KMS-11 (cell line): ENCODE data around the gene FBLN1.

Experiments
- H2AFZ ChIP-seq: fragments of 200-600 bp; sonication (generic); 2 replicates; pipeline ENCODE4 v1.6.1; 2016; ENCODE audit warnings: antibody characterized with exemption, mixed run types, low read depth
- H3K27ac ChIP-seq: fragments of 200-600 bp; sonication (generic); 2 replicates; pipeline ENCODE4 v1.6.1; 2016; ENCODE audit warnings: mild to moderate bottlenecking, mixed run types
- H3K27me3 ChIP-seq: fragments of 200-600 bp; sonication (generic); 2 replicates; pipeline ENCODE4 v1.6.1; 2017; ENCODE audit warnings: mild to moderate bottlenecking, low read depth, mixed run types, moderate library complexity; ENCODE audit not compliant: insufficient read depth
- H3K36me3 ChIP-seq: fragments of 200-600 bp; sonication (generic); 2 replicates; pipeline ENCODE4 v1.6.1; 2017; ENCODE audit warnings: mild to moderate bottlenecking, mixed run types; ENCODE audit not compliant: insufficient read depth
- H3K4me1 ChIP-seq: fragments of 200-600 bp; sonication (generic); 2 replicates; pipeline ENCODE4 v1.6.1; 2016; ENCODE audit warnings: mild to moderate bottlenecking, low read depth, mixed run types; ENCODE audit not compliant: poor library complexity, severe bottlenecking
- H3K4me2 ChIP-seq: fragments of 200-600 bp; sonication (generic); 2 replicates; pipeline ENCODE4 v1.7.0; 2016; ENCODE audit warnings: mild to moderate bottlenecking, mixed run types
- H3K4me3 ChIP-seq: fragments of 200-600 bp; sonication (generic); IDR thresholded peaks from 2 replicates; pipeline ENCODE4 v1.6.1; 2017; ENCODE audit warnings: low read depth, low read length, mixed read lengths; ENCODE audit not compliant: insufficient read depth
- H3K79me2 ChIP-seq: fragments of 200-600 bp; sonication (generic); 2 replicates; pipeline ENCODE4 v1.6.1; 2016; ENCODE audit warnings: low read depth, mixed run types; ENCODE audit not compliant: insufficient read depth
- H3K9ac ChIP-seq: fragments of 200-600 bp; sonication (generic); 2 replicates; pipeline ENCODE4 v1.6.1; 2016; ENCODE audit warnings: mild to moderate bottlenecking, mixed run types
- H4K20me1 ChIP-seq: fragments of 200-600 bp; sonication (generic); 2 replicates; pipeline ENCODE4 v1.6.1; 2016; ENCODE audit warnings: mild to moderate bottlenecking, mixed run types; ENCODE audit not compliant: insufficient read depth
- TF ChIP-seq, protein P1 (sequence below): fragments of 200-600 bp; sonication (generic); conservative IDR thresholded peaks from 2 replicates; pipeline ENCODE4 v1.6.1; 2017; ENCODE audit warnings: low read depth, mild to moderate bottlenecking, antibody characterized with exemption, low read length, moderate library complexity, mixed read lengths

FBLN1 gene

DNA sequence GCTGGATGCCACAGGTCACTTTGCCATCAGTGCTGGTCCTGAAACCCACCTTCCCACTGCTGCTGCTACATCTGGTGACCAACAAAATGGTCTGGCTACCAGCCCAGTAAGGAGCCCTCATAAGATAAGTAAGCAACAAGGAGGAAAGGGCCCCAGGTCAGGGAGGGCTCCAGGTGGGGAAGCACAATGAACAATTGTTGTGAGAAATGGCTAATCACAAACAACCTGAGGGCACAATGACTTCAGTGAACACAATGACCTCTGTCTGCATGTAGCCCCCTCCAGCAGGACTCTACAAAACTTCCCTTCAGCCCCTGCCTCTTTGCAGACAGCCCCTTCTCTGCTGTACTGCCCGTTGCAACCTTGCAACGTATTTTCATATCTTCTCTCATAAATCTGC is 19.4 kb upstream of the FBLN1 start:
- Histone ChIP-seq H3K9ac (no peak overlapping the region), H3K4me2 (no peak overlapping the region), H3K4me3 (no peak overlapping the region), H3K27ac (no peak overlapping the region), H4K20me1 (no peaks in the 10 kb centered on the region), H3K4me1 (no peaks in the 10 kb centered on the region), H3K27me3 (peaks cover 37% of the 10 kb centered on the region; the same call in 1 of the 2 replicates), H3K79me2 (no peaks in the 10 kb centered on the region), H3K36me3 (no peaks in the 10 kb centered on the region), H2AFZ (no peak overlapping the region)
- TF ChIP-seq, protein P1, sequence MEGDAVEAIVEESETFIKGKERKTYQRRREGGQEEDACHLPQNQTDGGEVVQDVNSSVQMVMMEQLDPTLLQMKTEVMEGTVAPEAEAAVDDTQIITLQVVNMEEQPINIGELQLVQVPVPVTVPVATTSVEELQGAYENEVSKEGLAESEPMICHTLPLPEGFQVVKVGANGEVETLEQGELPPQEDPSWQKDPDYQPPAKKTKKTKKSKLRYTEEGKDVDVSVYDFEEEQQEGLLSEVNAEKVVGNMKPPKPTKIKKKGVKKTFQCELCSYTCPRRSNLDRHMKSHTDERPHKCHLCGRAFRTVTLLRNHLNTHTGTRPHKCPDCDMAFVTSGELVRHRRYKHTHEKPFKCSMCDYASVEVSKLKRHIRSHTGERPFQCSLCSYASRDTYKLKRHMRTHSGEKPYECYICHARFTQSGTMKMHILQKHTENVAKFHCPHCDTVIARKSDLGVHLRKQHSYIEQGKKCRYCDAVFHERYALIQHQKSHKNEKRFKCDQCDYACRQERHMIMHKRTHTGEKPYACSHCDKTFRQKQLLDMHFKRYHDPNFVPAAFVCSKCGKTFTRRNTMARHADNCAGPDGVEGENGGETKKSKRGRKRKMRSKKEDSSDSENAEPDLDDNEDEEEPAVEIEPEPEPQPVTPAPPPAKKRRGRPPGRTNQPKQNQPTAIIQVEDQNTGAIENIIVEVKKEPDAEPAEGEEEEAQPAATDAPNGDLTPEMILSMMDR: no peak

DNA sequence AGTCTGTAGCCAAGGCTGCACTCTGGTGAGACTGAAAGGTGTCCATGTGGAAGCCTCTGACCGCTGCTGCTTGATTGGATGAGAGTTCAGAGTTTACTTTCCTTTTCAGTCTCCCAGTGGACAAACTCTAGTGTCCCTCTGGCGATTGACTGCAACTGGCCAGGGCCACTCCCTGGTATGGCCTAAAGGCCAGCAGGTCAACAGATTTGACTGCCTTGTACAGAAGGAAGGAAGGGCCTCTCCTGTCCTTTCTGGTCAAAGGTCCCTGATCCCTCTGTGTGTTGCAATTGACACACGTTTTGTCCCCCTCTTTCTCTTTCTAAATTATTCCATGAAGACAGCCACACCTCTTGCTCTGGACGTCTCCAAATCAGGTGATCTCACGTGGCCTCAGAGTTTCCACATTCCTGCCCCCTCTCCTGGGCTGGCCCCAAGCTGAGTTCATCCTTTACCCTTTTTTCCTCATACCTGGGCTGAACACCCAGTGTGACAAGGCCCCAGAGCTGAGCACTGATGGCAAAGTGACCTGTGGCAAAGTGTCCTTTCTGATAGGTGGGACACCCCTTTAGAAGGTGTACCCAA is 18.7 kb upstream of the FBLN1 start:
- H3K4me2 ChIP-seq: no peak overlapping the region
- H4K20me1 ChIP-seq: no peaks in the 10 kb centered on the region
- H3K4me3 ChIP-seq: no peak overlapping the region
- H3K27me3 ChIP-seq: peaks cover 41% of the 10 kb centered on the region; the same call in 1 of the 2 replicates
- H3K4me1 ChIP-seq: no peaks in the 10 kb centered on the region
- no peak overlapping the region for H3K27ac ChIP-seq
- H2AFZ ChIP-seq: no peak overlapping the region
- no peaks in the 10 kb centered on the region for H3K79me2 ChIP-seq
- H3K36me3 ChIP-seq: no peaks in the 10 kb centered on the region
- no peak overlapping the region for H3K9ac ChIP-seq
- TF ChIP-seq, protein P1: no peak

DNA sequence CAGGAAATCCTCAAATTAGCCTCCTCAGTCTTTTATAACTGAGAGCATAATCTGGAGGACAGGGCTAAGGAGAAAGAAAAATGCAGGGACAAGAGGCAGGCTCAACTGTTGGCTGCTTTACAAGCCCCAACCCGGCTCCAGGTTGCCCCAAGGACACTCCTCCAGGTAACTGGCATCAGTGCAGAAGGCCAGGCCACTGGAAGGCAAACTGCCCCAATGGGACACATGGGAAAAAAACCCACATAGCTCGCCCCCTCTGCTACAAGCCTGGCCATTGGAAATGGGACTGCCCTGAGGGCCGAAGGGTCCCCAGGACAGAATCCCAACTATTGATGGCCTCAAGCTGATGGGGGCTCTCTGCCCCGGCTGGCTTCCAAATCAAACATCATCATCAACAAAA is 17.9 kb upstream of the FBLN1 start:
- no peak overlapping the region for H3K4me2 ChIP-seq
- H3K79me2 ChIP-seq: no peaks in the 10 kb centered on the region
- H3K9ac ChIP-seq: no peak overlapping the region
- H3K4me1 ChIP-seq: no peaks in the 10 kb centered on the region
- no peak overlapping the region for H3K27ac ChIP-seq
- peaks cover 42% of the 10 kb centered on the region; the same call in 1 of the 2 replicates for H3K27me3 ChIP-seq
- TF ChIP-seq, protein P1: no peak
- H3K4me3 ChIP-seq: no peak overlapping the region
- H3K36me3 ChIP-seq: no peaks in the 10 kb centered on the region
- no peaks in the 10 kb centered on the region for H4K20me1 ChIP-seq
- no peak overlapping the region for H2AFZ ChIP-seq

DNA sequence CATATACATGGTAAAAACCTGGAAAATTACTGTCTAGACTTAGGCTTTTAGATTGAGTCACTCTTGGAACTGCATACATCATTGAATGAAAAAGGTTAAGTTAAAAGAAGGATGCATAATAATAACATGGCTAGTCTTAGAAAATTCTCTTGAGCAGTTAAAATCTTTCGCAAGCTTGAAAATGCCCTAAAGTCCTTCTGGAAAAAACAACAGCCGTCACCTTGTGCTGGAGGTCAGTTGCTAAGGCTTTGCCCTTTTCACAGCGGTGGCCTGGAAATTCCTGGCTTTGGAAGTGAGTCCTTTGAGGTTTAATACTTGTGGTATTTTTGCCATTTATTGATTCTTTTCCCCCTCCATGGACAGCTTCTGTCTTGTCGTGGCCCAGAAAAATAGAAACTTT is 17.4 kb upstream of the FBLN1 start:
- no peak overlapping the region for H3K9ac ChIP-seq
- no peak overlapping the region for H3K27ac ChIP-seq
- no peak overlapping the region for H2AFZ ChIP-seq
- no peak overlapping the region for H3K4me2 ChIP-seq
- H3K4me3 ChIP-seq: no peak overlapping the region
- no peaks in the 10 kb centered on the region for H3K36me3 ChIP-seq
- TF ChIP-seq, protein P1: no peak
- peaks cover 42% of the 10 kb centered on the region; the same call in 1 of the 2 replicates for H3K27me3 ChIP-seq
- no peaks in the 10 kb centered on the region for H3K4me1 ChIP-seq
- no peaks in the 10 kb centered on the region for H3K79me2 ChIP-seq
- H4K20me1 ChIP-seq: no peaks in the 10 kb centered on the region
